GM18519 (cell line): Measurements from ENCODE around the gene PDLIM5.
"Not testable (repeated sequence)": the region's sequence is repeated elsewhere in the genome, so short reads cannot be mapped to it uniquely, and the experiment has no call there.

Source experiments
- ATAC-seq: cut with Tn5 transposase; IDR thresholded peaks from one replicate; pipeline ENCODE4 v1.9.1; 2021; ENCODE audit warnings: mild to moderate bottlenecking, moderate library complexity; ENCODE audit not compliant: unreplicated experiment, low FRiP score

Gene PDLIM5

GRCh38 chr4:94488670-94489069, 36.9 kb downstream of the PDLIM5 start:
- ATAC-seq: no peak

- no peak for ATAC-seq
Measured at GRCh38 chr4:94489098-94489497, 37.4 kb downstream of the PDLIM5 start.

GRCh38 chr4:94490437-94490836, 38.7 kb downstream of the PDLIM5 start:
- no peak for ATAC-seq

GRCh38 chr4:94491322-94491721, 39.6 kb downstream of the PDLIM5 start:
- no peak for ATAC-seq

GRCh38 chr4:94495408-94495807, 43.7 kb downstream of the PDLIM5 start:
- ATAC-seq: no peak

- ATAC-seq: no peak
Measured at GRCh38 chr4:94497690-94498089, 45.9 kb downstream of the PDLIM5 start.

- ATAC-seq: no peak
Measured at GRCh38 chr4:94498502-94498901, 46.8 kb downstream of the PDLIM5 start.

GRCh38 chr4:94500685-94501084, 48.9 kb downstream of the PDLIM5 start:
- no peak for ATAC-seq

- no peak for ATAC-seq
Measured at GRCh38 chr4:94504545-94504944, 52.8 kb downstream of the PDLIM5 start.

- ATAC-seq: no peak
Measured at GRCh38 chr4:94506822-94507221, 55.1 kb downstream of the PDLIM5 start.

GRCh38 chr4:94507281-94507680, 55.5 kb downstream of the PDLIM5 start:
- ATAC-seq: no peak

GRCh38 chr4:94507708-94508107, 56.0 kb downstream of the PDLIM5 start:
- ATAC-seq: no peak

- ATAC-seq: no peak
Measured at GRCh38 chr4:94508296-94508695, 56.6 kb downstream of the PDLIM5 start.

GRCh38 chr4:94508806-94509205, 57.1 kb downstream of the PDLIM5 start:
- no peak for ATAC-seq

GRCh38 chr4:94511591-94511990, 59.8 kb downstream of the PDLIM5 start:
- no peak for ATAC-seq

GRCh38 chr4:94513532-94513931, 61.8 kb downstream of the PDLIM5 start:
- not testable (repeated sequence) for ATAC-seq

- ATAC-seq: no peak
Measured at GRCh38 chr4:94515365-94515764, 63.6 kb downstream of the PDLIM5 start.

GRCh38 chr4:94516067-94516466, 64.3 kb downstream of the PDLIM5 start:
- no peak for ATAC-seq

GRCh38 chr4:94516999-94517398, 65.3 kb downstream of the PDLIM5 start:
- ATAC-seq: no peak

- ATAC-seq: no peak
Measured at GRCh38 chr4:94517492-94517891, 65.8 kb downstream of the PDLIM5 start.

- ATAC-seq: no peak
Measured at GRCh38 chr4:94519019-94519418, 67.3 kb downstream of the PDLIM5 start.

GRCh38 chr4:94519925-94520789, 68.4 kb downstream of the PDLIM5 start:
- ATAC-seq: no peak
